GM21737 (cell line): ENCODE data around the gene JADE1.
A peak's percentile ranks its signal among the peaks of the same experiment; 100 is the strongest.

Source experiments
- ATAC-seq: cut with Tn5 transposase; IDR thresholded peaks from one replicate; pipeline ENCODE4 v1.9.1; 2021; ENCODE audit warnings: mild to moderate bottlenecking, moderate library complexity; ENCODE audit not compliant: unreplicated experiment

JADE1 gene

DNA sequence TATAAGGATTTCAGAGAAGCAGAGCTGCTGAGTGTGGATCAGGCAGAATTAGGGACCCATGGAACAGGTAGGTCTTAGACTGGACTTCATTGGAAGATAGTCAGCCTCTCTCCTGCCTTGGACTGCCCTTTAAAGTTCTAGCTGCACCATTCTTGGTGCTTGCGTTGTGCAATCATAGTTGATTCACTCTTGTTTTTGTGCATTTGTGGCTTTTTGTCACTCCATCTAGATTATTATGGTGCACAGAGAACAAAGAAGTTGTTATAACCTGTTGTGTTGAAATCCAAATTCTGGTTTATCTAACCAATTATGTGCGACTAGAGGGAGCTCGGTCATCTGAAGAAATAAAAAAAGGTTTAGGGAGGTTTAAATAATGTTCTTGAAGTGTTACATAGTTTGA, 59.3 kb downstream of the JADE1 start:
- ATAC-seq, result no peak

DNA sequence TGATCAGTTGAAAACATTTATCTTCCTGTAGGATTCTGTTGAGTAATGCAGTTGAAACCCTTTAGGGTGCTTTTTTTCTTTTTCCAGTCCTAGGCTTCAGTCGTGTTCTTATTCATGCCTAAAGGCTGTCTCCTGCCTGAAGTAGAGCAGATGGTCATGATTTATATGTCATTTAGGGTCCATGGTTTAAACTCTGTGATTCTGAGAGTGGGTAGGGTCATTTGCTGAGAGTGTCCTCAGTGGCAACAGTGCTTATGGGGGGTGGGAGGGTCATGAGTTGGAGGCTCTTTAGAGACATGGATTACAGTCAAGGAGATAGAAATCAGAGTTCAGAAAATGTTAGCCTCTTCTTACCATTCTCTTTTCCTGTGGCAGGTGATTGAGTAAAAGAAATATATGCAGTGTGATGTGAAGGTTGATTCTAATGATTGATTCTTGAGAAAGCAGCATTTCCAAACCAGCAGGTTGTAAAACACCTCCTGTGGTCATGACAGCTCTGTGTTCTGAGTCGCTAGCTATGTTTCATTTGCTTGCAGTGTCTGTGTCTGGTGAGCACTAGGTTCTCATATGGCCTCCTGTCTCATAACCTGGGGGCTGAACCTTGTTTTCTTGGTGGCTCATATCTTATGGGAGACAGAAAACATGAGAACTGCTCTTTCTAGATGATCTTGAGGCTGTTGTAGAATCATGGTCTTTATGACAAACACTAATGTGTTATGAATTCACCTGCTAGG, 60.4 kb downstream of the JADE1 start:
- no peak for ATAC-seq

DNA sequence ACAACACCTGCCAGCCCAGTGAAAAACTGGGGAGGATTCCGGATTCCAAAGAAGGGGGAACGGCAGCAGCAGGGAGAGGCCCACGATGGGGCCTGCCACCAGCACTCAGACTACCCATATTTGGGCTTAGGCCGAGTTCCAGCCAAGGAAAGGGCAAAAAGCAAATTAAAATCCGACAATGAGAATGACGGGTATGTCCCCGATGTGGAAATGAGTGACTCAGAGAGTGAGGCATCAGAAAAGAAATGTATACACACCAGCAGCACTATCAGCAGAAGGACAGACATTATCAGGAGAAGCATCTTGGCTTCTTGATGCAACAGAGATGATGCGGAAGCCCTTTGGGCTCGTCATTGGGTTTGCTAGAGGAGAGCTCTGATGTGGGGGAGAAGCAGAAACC, 62.4 kb downstream of the JADE1 start:
- no peak for ATAC-seq

DNA sequence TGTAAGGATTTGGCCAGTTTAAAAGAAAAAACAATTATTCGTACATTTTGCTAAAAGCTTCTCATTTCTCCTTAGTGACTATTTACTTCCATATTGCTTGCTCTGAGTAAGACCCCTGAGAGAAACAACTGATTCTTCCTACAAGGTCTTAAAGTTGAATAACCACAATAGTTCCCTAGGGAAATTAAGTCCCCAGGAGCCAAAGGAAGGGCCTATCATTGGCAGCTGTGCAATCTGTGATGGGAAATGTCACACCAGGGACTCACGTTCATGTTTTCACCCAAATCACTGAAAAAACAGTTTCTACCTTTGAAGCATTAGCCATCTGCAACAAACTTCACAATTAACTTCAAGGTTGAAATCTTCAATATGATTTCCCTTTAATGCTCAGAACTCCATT, 66.7 kb downstream of the JADE1 start:
- ATAC-seq, result no peak

DNA sequence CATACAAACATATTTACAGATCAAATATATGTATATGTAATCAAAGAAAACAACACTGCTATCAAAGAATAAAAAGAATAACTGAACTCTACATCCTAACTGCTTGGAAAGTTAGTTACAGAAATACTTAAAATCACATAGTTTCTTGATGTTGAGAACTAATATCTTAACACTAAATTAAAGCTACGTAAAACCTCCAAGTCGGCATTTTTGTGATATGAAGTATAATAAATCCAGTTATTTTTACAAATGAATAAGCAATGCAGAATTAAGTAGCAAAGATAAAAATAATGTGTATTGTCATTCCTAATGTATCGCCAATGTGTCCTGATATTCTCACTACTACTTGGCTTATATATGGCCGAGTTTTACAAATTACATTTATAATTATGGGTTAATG, 68.4 kb downstream of the JADE1 start:
- ATAC-seq, result no peak

DNA sequence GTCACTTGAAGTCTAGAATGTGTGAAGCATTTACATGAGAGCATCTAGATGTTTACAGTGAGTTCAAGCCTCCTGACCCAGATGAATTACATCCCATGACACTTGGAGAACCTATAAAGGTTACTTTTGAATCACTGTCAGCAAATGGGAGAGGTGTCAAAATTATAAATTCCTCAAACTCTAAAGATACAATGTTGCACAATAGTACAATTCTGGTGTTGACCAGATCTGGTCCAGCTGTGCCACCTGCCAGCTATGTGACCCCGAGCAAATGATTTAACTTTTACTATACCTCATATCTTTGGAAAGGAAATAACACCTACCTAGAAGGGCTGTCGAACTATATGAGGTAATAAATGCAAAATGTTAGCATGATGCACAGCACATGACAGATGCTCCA, 69.8 kb downstream of the JADE1 start:
- no peak for ATAC-seq

DNA sequence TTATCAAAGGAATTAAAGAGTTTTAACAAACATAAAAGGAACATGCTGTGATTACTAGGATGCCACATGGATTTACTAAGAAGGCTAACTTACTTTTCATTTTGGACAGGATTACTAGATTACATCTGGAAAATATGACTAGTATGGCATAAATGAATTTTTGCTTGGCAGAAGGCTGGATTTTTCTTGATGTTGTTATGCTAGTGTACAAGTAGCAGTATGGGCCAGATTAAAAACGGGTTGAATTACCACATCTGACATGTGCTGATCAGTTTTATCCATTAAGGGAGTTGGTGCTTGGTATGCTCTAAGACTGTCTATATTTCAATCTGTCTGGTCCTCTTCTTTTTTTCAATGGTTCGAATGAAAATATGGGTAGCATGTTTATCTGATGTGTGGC, 70.5 kb downstream of the JADE1 start:
- no peak for ATAC-seq

DNA sequence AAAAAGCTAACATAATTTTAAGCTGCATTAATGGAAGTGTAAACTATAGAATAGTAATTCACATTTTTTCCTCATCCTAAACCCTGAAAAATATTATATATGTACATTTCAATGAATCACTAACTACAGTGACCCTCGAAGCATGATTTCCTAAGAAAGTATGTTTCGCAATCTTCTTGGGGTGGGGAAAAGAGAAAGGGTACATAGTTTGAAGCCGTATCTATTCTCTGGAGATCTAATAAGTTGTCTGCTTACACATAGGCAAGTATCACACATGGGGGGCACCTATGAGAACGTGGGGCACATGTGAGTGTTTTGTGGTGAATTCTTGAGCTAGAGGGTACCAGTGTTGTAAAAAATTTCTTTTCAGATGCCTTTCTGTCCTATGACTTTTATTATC, 71.2 kb downstream of the JADE1 start:
- ATAC-seq, result no peak

DNA sequence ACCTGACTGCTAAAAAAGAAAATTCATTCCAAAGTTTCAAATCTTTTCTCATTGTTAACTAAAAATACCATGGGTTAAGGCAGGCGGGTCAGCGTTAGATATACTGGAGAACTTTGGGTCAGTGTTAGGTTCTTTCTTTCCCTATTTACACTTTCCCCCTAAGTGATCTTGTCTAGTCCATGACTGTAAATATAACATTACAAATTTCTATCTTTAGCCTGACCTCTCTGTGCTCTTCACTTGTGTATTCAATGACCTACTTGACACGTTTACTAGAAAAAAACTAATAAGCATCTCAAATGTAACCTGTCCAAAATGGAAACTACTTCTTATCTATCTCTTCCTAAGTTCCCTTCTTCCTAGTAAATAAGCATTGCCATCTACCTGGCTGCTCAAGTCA, 95.3 kb downstream of the JADE1 start:
- ATAC-seq, result no peak

DNA sequence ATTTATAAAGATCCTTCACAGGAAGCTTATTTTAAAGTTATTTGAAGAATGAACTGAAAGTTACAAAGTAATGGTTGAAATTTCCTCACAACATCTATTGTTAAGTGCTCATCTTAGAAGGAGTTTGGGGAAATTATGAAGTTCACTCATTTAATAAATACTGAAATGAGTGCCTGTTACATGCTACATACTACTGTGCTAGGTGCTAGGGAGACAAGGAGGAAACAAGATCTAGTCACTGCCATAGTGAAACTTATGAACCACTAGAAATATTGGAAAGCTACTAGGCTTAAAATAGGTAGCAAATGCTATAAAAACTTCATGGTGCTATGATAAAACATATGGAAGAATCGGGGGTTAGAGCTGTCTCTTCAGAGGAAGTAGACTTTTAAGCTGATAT, 97.1 kb downstream of the JADE1 start:
- ATAC-seq, result no peak

DNA sequence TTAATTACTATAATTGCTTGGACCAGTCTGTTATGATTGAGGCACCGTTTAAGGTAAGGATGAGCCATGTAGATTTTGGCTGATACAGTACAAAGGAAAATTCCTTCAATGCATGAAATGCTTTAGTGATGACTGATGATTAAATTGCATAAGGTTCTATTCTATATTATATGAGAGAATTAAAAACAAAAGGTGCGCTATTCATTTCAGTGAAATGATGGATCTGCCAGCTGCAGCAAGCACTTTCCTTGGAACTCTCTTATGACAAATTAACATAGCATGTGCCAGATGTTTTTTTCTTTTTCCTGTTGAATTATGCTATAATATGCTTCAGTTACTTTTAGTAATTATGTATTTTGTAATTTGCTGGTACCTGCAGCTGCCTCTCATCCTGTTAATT, 98.5 kb downstream of the JADE1 start:
- ATAC-seq, result no peak

DNA sequence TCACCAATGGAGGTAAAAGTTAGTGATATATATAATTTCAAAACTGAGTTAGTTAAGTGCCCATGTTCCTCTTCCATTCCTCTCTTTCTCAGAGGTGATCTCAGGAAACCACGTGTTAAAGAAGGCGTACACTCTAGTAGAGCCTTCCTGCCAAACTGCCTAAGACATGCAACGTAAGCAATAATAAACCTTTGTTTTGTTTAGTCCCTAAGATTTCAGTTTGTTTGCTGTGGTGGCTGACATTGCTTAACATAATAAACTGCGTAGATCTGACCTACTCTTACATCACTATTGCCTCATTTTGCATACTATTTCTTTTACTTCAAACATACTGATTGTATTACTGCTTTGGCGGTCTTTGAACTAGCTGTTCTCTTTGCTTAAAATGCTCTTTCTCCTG, 99.2 kb downstream of the JADE1 start:
- no peak for ATAC-seq

DNA sequence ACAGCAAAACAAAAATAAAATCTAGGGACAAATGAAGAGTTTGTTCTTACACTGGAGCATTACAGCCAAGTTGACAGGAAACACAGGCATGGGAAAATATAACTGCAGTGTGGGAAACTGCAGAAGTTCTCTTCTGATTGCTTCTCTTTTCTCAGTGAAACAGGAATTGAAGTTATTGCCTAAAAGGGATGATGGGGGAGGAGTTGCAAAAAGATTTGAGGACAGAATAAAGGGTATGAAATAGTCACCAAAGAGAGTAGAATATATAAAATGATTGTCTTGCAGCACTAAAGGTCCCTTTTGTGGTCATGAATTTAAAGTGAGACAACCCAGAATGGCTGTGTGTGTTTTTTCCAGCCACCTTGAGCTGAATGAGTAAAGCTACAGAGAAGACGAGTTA, 103.7 kb downstream of the JADE1 start:
- no peak for ATAC-seq

DNA sequence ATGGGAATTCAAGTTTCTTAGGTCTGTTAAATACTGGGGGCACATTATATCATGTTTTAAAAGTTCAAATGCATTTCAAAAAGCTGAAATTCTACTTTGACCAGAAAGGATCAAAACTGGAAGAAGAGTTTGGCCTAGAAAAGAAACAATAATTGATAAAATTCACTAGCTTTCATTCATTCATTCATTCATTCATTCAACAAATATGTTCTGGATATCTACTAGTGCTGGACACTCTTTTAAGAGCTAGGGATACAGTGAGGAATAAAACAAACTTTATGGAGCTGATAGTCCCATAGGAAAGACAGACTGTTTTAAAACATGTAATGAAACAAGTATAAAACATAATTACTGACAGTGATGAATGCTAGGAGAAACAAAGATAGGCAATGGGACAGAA, 106.0 kb downstream of the JADE1 start:
- no peak for ATAC-seq

DNA sequence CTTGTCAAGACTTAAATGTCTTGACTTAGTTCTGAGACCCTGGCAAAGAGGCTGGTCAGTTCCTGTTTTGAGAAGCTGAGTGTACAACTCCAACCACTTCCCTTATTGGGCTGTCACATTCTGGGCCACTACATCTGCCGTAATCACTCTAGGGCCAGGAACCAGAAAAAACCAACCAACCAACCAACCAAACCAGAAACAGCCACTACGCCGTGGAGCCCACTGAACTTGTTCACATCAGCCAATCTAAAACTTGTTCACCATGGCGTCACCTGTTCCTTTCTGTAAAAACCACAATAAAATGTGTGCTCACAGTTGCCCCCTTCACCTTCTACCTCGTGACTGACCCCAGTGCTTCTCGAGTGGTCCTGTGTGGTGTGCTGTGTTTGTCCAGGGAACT, 107.3 kb downstream of the JADE1 start:
- peak; percentile 63 for ATAC-seq

DNA sequence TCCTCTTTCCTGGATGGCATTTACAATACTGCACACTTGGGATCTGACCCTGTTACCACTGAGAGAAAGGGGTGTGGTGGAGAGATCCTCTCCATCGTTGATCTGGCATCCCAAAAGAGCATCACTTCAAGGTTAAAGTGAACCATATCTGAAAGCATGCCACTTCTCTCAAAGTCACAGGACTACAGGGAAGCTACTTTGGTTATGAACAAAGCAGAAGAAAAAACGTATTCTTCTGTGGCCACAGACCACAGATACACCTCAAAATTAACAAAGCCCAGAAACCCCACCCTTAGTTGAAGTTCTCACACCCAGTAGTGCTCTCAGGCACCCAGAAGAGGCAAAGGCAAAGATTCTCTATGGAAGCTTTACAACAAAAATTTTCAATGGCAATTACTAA, 108.3 kb downstream of the JADE1 start:
- ATAC-seq, result peak; percentile 72

DNA sequence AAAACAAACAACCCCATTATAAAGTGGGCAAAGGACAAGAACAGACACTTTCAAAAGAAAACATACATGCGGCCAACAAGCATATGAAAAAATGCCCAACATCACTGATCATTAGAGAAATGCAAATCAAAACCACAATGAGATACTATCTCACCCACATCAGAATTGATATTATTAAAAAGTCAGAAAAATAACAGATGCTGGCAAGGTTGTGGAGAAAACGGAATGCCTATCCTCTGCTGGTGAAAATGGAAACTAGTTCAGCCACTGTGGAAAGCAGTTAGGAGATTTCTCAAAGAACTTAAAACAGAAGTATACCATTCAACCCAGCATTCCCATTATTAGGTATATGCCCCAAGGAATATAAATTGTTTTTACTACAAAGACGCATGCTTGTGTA, 112.5 kb downstream of the JADE1 start:
- no peak for ATAC-seq
